Endothelial cell of umbilical vein (primary cell): Measurements from ENCODE around the gene PDCD6IP.

Experiments
- EZH2 ChIP-seq: IDR thresholded peaks from 2 replicates; pipeline ENCODE4 v1.6.1; 2012; ENCODE audit warnings: borderline replicate concordance, low read depth, mild to moderate bottlenecking, moderate library complexity, low read length, inconsistent platforms; ENCODE audit not compliant: severe bottlenecking
- FOS ChIP-seq: IDR thresholded peaks from 2 replicates; pipeline ENCODE4 v1.6.1; 2011; ENCODE audit warnings: mild to moderate bottlenecking, low read length, moderate library complexity, borderline replicate concordance; ENCODE audit not compliant: insufficient read depth
- GATA2 ChIP-seq: IDR thresholded peaks from 2 replicates; pipeline ENCODE4 v1.7.0; 2011; ENCODE audit warnings: low read depth, mild to moderate bottlenecking, moderate library complexity, mixed read lengths, low read length; ENCODE audit not compliant: insufficient read length, insufficient read depth
- JUN ChIP-seq: IDR thresholded peaks from 2 replicates; pipeline ENCODE4 v1.6.1; 2011; ENCODE audit warnings: borderline replicate concordance, low read depth; ENCODE audit not compliant: insufficient read length, insufficient read depth
- MAX ChIP-seq: IDR thresholded peaks from 2 replicates; pipeline ENCODE4 v1.6.1; 2011; ENCODE audit not compliant: insufficient read depth, insufficient read length
- MYC ChIP-seq: IDR thresholded peaks from one replicate; pipeline ENCODE4 v1.6.1; 2011; ENCODE audit warnings: mild to moderate bottlenecking, low read depth, low read length
- POLR2A ChIP-seq: IDR thresholded peaks from 2 replicates; pipeline ENCODE4 v1.6.1; 2012; ENCODE audit warnings: low read depth, mild to moderate bottlenecking, control low read depth, low read length
- POLR2AphosphoS5 ChIP-seq: IDR thresholded peaks from 2 replicates; pipeline ENCODE4 v1.6.1; 2012; ENCODE audit warnings: low read depth, mild to moderate bottlenecking, control low read depth, low read length, moderate library complexity; ENCODE audit not compliant: insufficient read depth
- TF ChIP-seq, protein P1 (sequence below), 2 donors: IDR thresholded peaks; 1 replicate in 1 of 2; 2 replicates in 1 of 2; pipeline ENCODE4 v1.5.1; 2011; ENCODE audit warnings: low read length in 2 of 2, mild to moderate bottlenecking in 2 of 2, moderate library complexity in 2 of 2, control low read depth in 1 of 2, inconsistent platforms in 1 of 2, low read depth in 1 of 2; ENCODE audit not compliant: insufficient read depth in 1 of 2; ENCODE audit errors: extremely low read depth in 1 of 2

- TF ChIP-seq POLR2A (no peak), MYC (no peak), POLR2AphosphoS5 (no peak), EZH2 (no peak), MAX (no peak), JUN (no peak), FOS (no peak), GATA2 (no peak)
- TF ChIP-seq, protein P1, sequence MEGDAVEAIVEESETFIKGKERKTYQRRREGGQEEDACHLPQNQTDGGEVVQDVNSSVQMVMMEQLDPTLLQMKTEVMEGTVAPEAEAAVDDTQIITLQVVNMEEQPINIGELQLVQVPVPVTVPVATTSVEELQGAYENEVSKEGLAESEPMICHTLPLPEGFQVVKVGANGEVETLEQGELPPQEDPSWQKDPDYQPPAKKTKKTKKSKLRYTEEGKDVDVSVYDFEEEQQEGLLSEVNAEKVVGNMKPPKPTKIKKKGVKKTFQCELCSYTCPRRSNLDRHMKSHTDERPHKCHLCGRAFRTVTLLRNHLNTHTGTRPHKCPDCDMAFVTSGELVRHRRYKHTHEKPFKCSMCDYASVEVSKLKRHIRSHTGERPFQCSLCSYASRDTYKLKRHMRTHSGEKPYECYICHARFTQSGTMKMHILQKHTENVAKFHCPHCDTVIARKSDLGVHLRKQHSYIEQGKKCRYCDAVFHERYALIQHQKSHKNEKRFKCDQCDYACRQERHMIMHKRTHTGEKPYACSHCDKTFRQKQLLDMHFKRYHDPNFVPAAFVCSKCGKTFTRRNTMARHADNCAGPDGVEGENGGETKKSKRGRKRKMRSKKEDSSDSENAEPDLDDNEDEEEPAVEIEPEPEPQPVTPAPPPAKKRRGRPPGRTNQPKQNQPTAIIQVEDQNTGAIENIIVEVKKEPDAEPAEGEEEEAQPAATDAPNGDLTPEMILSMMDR (IDR thresholded peaks at IDR 0.05; ENCODE audit: extremely low read depth in 1 of 2, insufficient read depth in 1 of 2, low read depth in 1 of 2, low read length in 2 of 2): no peak
Measured at GRCh38 chr3:33810545-33810944, 12.1 kb downstream of the PDCD6IP start.
